Omental fat pad (tissue), 4 donors: ENCODE measurements around the gene SREBF1. TPM values are rescaled to one million over a fixed set of nuclear protein-coding genes. Genes with fewer than 3 reads are reported as not detected.

ENCODE experiments used
- ATAC-seq: fragments of 150-250 bp; one replicate; pipeline ENCODE4 v1.9.1; 2016; ENCODE audit warnings: mild to moderate bottlenecking, moderate library complexity; ENCODE audit not compliant: low FRiP score
- DNase-seq: peaks from one replicate; pipeline ENCODE4 v3.0.0-alpha.2; 2019; ENCODE audit warnings: low spot score
- CTCF ChIP-seq, 3 donors: fragments of 450-650 bp; IDR thresholded peaks; one replicate each; pipeline ENCODE4 v1.5.1; 2016 to 2017; ENCODE audit warnings: antibody characterized with exemption in 3 of 3, mild to moderate bottlenecking in 3 of 3, moderate library complexity in 2 of 3
- total RNA-seq, 4 donors: library from RNA; depleted of rRNA; stranded (reverse); fragments of >200 nt; gene quantifications; one replicate each; pipeline ENCODE4 v1.1.0, GENCODE V29; 2016

The SREBF1 gene
- total RNA-seq, 4 donors from 2014 or later, result 18.5 to 118 (median 31.2) TPM

DNA sequence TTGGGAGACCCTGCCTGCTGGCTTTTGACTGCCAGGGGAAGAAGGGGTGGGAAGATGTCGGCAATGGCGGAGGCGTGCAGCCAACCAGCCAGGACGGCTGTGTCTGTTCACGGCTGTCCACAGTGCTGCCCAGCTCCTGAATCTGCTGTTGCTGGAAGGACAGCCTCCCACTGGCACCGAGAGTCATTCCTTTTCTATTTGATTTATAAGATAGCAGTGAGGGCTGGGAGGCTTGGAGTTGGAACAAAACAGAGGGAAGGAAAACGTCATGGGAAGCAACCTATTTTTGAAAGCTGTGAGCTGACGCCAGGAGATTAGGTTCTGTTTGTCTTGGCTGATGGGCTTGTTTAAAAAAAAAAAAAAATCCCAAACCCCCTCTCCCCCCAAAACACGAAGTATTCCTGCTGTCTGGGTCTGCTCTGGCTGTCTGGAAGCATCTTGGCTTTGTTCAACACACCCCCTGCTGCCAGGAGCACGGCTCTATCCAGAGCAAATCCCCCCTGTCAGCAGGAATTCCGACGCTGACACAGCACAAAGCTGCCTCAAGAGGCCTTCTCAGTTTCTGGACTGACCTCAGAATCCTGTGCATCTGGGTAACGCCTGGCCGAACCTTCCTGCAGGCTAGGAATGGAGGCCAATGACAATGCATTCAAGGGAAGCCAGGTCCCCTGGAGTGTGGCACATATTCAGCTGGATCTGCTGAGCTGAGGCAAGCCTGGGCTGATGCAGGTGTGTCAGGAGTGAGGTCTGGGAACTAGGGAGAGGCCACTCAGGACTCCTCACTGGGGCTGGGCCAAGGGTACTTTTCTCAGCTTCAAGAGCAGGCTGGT lies 41.0 kb upstream of the SREBF1 start:
- DNase-seq, result no peak
- ATAC-seq, result peak; percentile 53
- TF ChIP-seq CTCF (IDR thresholded peaks at IDR 0.05), result no peak

DNA sequence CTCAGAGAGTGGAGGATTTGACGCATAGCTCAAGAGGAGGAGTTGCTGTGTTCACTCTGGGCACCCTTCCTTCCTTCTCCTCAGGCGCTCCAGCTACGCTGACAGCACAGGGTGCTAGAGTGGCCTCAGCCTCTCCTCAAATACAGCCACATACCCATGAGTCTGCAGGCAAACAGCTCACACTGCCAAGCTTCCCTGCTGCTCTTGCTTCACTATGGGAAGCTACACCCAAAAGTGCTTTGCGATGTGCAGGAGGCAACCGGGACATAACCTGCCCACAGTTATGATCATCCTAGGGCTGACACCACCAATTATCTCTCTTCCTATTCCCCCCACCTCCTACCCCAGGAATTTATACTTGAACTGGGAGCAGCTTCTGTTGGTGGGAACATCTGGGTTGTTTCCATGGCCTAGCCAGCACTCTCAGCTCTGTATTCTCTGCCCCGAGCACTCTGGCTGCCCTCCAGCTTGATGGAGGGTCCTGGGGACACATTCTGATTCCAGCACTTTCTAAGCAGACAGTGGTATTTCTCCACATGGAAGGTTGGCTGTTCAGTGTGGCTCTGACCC lies 40.3 kb upstream of the SREBF1 start:
- DNase-seq (no peak), ATAC-seq (peak; percentile 72)
- TF ChIP-seq CTCF (IDR thresholded peaks at IDR 0.05), result no peak

DNA sequence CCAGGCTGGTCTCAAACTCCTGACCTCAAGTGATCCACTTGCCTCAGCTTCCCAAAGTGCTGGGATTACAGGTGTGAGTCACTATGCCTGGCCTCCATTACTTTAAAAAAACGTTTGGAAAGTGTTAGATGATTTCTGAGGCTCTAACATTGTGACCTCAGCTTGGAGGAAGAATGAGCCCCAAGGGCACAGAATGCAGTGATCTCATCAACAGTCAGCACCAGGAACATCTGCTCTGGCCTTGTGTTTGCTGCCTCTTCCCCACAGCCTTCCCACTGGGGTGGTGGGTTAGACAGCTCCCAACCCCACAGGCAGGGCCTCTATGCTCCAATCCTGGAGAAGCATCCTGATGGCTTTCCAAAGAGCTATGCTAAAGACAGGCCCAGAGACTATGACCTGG lies 37.7 kb upstream of the SREBF1 start:
- DNase-seq (no peak), ATAC-seq (no peak)
- TF ChIP-seq CTCF (IDR thresholded peaks at IDR 0.05), result no peak

DNA sequence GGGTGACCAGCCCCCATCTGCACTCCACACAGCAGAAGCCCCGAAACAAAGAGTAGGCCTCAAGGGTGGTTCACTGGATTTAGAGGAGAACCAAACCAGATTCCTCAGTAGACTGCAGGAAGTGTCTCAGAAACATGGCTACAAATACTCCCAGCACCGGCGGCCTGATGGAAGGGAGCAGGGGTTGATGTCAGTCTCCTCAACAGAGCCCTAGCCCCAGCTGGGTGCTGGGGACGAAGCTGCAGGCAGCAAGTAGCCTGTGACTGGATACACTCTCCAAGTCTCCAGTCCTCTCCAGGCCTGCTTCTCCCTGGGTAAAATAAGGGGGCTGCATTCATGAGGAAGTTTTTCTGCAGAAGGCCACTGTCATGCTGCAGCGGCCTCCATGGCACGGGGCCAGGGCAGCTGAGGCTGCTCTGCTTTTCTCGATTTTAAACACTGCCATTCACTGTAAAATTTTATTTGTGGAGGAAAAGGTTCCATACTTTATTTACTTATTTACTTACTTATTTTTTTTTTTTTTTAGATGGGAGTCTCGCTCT lies 36.7 kb upstream of the SREBF1 start:
- no peak for DNase-seq
- ATAC-seq, result no peak
- TF ChIP-seq CTCF (IDR thresholded peaks at IDR 0.05), result no peak

GRCh38 chr17:17872547-17873345 lies 36.0 kb upstream of the SREBF1 start:
- no peak for DNase-seq
- no peak for ATAC-seq
- no peak for TF ChIP-seq CTCF (IDR thresholded peaks at IDR 0.05)

GRCh38 chr17:17871913-17872312 lies 35.1 kb upstream of the SREBF1 start:
- DNase-seq, result no peak

More at GRCh38 chr17:17871913-17872312, 35.1 kb upstream of the SREBF1 start:
- ATAC-seq, result no peak
- no peak for TF ChIP-seq CTCF (IDR thresholded peaks at IDR 0.05)
